H9 (cell line): ENCODE data around the gene CD164L2. TPM values are rescaled to one million over a fixed set of nuclear protein-coding genes. Genes with fewer than 3 reads are reported as not detected.

Experiments
- DNase-seq: peaks from one replicate; pipeline ENCODE4 v3.0.0-alpha.2; 2017
- H2AFZ ChIP-seq: one replicate; pipeline ENCODE4 v1.6.1; 2013; ENCODE audit warnings: mild to moderate bottlenecking, low read length, control low read depth, moderate library complexity
- H2AK5ac ChIP-seq: 2 replicates; pipeline ENCODE4 v1.6.1; 2013; ENCODE audit warnings: low read length, control low read depth, mixed read lengths; ENCODE audit not compliant: insufficient read length
- H2BK120ac ChIP-seq: one replicate; pipeline ENCODE4 v1.6.1; 2013; ENCODE audit warnings: low read depth, mild to moderate bottlenecking, low read length, control low read depth, inconsistent platforms; ENCODE audit not compliant: poor library complexity, severe bottlenecking
- H2BK12ac ChIP-seq: 2 replicates; pipeline ENCODE4 v1.6.1; 2013; ENCODE audit warnings: low read length, control low read depth, mixed read lengths, low read depth; ENCODE audit not compliant: insufficient read length
- H2BK15ac ChIP-seq: 2 replicates; pipeline ENCODE4 v1.6.1; 2013; ENCODE audit warnings: low read depth, low read length, control low read depth
- H2BK20ac ChIP-seq: one replicate; pipeline ENCODE4 v1.6.1; 2013; ENCODE audit warnings: low read depth, mild to moderate bottlenecking, low read length, control low read depth, inconsistent platforms; ENCODE audit not compliant: poor library complexity, severe bottlenecking
- H2BK5ac ChIP-seq: 2 replicates; pipeline ENCODE4 v1.6.1; 2013; ENCODE audit warnings: low read length, control low read depth, mixed read lengths; ENCODE audit not compliant: insufficient read length
- H3K14ac ChIP-seq: 2 replicates; pipeline ENCODE4 v1.6.1; 2013; ENCODE audit warnings: low read length, control low read depth; ENCODE audit not compliant: insufficient read depth
- H3K18ac ChIP-seq: 2 replicates; pipeline ENCODE4 v1.6.1; 2013; ENCODE audit warnings: low read depth, mild to moderate bottlenecking, mixed read lengths, low read length, control low read depth; ENCODE audit not compliant: insufficient read length
- H3K23ac ChIP-seq: 2 replicates; pipeline ENCODE4 v1.6.1; 2013; ENCODE audit warnings: low read length, control low read depth, mixed read lengths, low read depth; ENCODE audit not compliant: insufficient read length
- H3K23me2 ChIP-seq: 2 replicates; pipeline ENCODE4 v1.6.1; 2013; ENCODE audit warnings: low read depth, mild to moderate bottlenecking, mixed read lengths, low read length, control low read depth; ENCODE audit not compliant: insufficient read length, poor library complexity, severe bottlenecking
- H3K27ac ChIP-seq: 2 replicates; pipeline ENCODE4 v1.5.1; 2013; ENCODE audit warnings: low read length, control low read depth, mixed read lengths, low read depth; ENCODE audit not compliant: insufficient read length
- H3K27me3 ChIP-seq: 2 replicates; pipeline ENCODE4 v1.6.1; 2013; ENCODE audit warnings: low read length, control low read depth, inconsistent platforms; ENCODE audit not compliant: insufficient read depth
- H3K4ac ChIP-seq: 2 replicates; pipeline ENCODE4 v1.6.1; 2013; ENCODE audit warnings: low read depth, mild to moderate bottlenecking, control low read depth, inconsistent platforms, low read length, moderate library complexity
- H3K4me1 ChIP-seq: 2 replicates; pipeline ENCODE4 v1.6.1; 2013; ENCODE audit warnings: low read length, control low read depth, inconsistent platforms; ENCODE audit not compliant: insufficient read depth
- H3K4me2 ChIP-seq: 2 replicates; pipeline ENCODE4 v1.6.1; 2013; ENCODE audit warnings: low read length, control low read depth, mixed read lengths; ENCODE audit not compliant: insufficient read length, insufficient read depth
- H3K56ac ChIP-seq: 2 replicates; pipeline ENCODE4 v1.6.1; 2013; ENCODE audit warnings: low read depth, mild to moderate bottlenecking, mixed read lengths, low read length, control low read depth; ENCODE audit not compliant: insufficient read length
- H3K79me1 ChIP-seq: 2 replicates; pipeline ENCODE4 v1.6.1; 2013; ENCODE audit warnings: low read depth, mild to moderate bottlenecking, moderate library complexity, low read length, control low read depth, inconsistent platforms; ENCODE audit not compliant: insufficient read depth, poor library complexity, severe bottlenecking
- H3K79me2 ChIP-seq: 2 replicates; pipeline ENCODE4 v1.6.1; 2013; ENCODE audit warnings: low read length, control low read depth, inconsistent platforms; ENCODE audit not compliant: insufficient read depth
- H3K9ac ChIP-seq: 2 replicates; pipeline ENCODE4 v1.6.1; 2013; ENCODE audit warnings: low read length, control low read depth, mixed read lengths; ENCODE audit not compliant: insufficient read length; ENCODE audit errors: extremely low read depth
- H3K9me3 ChIP-seq: one replicate; pipeline ENCODE4 v1.6.1; 2013; ENCODE audit warnings: low read depth, low read length, inconsistent platforms; ENCODE audit not compliant: control insufficient read depth
- H3T11ph ChIP-seq: one replicate; pipeline ENCODE4 v1.6.1; 2013; ENCODE audit warnings: mild to moderate bottlenecking, low read length, control low read depth, inconsistent platforms
- H4K20me1 ChIP-seq: one replicate; pipeline ENCODE4 v1.6.1; 2013; ENCODE audit not compliant: control insufficient read depth, insufficient read length, insufficient read depth
- H4K5ac ChIP-seq: 2 replicates; pipeline ENCODE4 v1.6.1; 2013; ENCODE audit warnings: low read depth, mild to moderate bottlenecking, mixed read lengths, low read length, control low read depth; ENCODE audit not compliant: insufficient read length
- H4K8ac ChIP-seq: replicated peaks from 2 replicates; pipeline ENCODE4 v1.6.1; 2013; ENCODE audit warnings: low read length, control low read depth, mixed read lengths, low read depth; ENCODE audit not compliant: insufficient read length
- H4K91ac ChIP-seq: 2 replicates; pipeline ENCODE4 v1.6.1; 2013; ENCODE audit warnings: low read depth, mild to moderate bottlenecking, moderate library complexity, mixed read lengths, low read length, control low read depth; ENCODE audit not compliant: insufficient read length
- H3K27ac Mint-ChIP-seq, 3 experiments: 2 replicates in 2 of 3; 3 replicates in 1 of 3; pipeline ENCODE4 v1.8.0; 2020 to 2021; ENCODE audit warnings: mixed read lengths in 3 of 3, mild to moderate bottlenecking in 1 of 3, moderate library complexity in 1 of 3
- H3K27me3 Mint-ChIP-seq: 2 replicates; pipeline ENCODE4 v1.8.0; 2021; ENCODE audit warnings: low read depth, mild to moderate bottlenecking, moderate library complexity, mixed read lengths
- H3K36me3 Mint-ChIP-seq, 3 experiments: 2 replicates in 2 of 3; 3 replicates in 1 of 3; pipeline ENCODE4 v1.8.0; 2020 to 2021; ENCODE audit warnings: low read depth in 3 of 3, mixed read lengths in 3 of 3; ENCODE audit not compliant: insufficient read depth in 1 of 3
- H3K4me1 Mint-ChIP-seq, 2 experiments: 2 replicates each; pipeline ENCODE4 v1.8.0; 2020; ENCODE audit warnings: mixed read lengths in 2 of 2
- H3K4me3 Mint-ChIP-seq, 2 experiments: 2 replicates in 1 of 2; 3 replicates in 1 of 2; pipeline ENCODE4 v1.8.0; 2020 to 2021; ENCODE audit warnings: mild to moderate bottlenecking in 2 of 2, mixed read lengths in 2 of 2, moderate library complexity in 1 of 2
- H3K9me3 Mint-ChIP-seq, 2 experiments: 2 replicates in 1 of 2; 3 replicates in 1 of 2; pipeline ENCODE4 v1.8.0; 2020; ENCODE audit warnings: mild to moderate bottlenecking in 2 of 2, mixed read lengths in 2 of 2, moderate library complexity in 1 of 2
- WGBS: extraction: QIAGEN DNeasy Blood & Tissue Kit; methylation state at CpG from one replicate; pipeline ENCODE4 v1.1.7; 2013; ENCODE audit warnings: missing lambda C conversion rate, low lambda C conversion rate, mixed read lengths; ENCODE audit not compliant: insufficient read length; ENCODE audit errors: extremely low coverage; 5-methylcytosine and 5-hydroxymethylcytosine counted together
- total RNA-seq: library from RNA; stranded (reverse); gene quantifications from 2 replicates; pipeline ENCODE4 v1.2.1, GENCODE V29; 2021
- TF ChIP-seq, protein P1 (sequence below): fragments of 200-600 bp; sonication (generic); conservative IDR thresholded peaks from 3 replicates; pipeline ENCODE4 v1.8.0; 2021; ENCODE audit warnings: antibody characterized with exemption, mild to moderate bottlenecking

The CD164L2 gene
- total RNA-seq, 1 experiment from 2014 or later = 1.2 TPM

DNA sequence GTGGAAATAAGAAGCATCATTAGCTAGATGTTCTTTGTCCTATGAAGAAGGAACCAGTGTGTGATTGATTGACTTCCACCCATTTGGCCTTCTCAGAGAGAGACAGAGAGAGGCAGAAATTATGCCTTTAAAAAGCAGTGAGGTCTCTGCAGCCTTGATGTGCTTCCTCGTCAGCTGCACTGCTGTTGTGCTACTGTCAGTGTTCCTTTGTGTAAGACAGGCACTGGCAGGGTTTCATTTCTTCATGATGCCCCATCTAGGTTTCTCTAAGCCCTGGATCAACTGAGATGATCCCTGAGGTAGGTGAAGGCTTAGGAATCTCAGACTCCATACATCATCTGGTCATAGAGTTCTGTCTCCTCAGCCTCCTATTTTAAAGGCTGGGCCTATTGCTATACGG, 44.2 kb upstream of the CD164L2 start:
- no peak overlapping the region for H3K27ac ChIP-seq

More for the DNA sequence above, 44.2 kb upstream of the CD164L2 start:
- no peak for DNase-seq
- Mint-ChIP-seq H3K36me3 (peaks cover 12 to 19% (median 18%) of the 10 kb centered on the region in 3 experiments; a peak in 6 of 7 replicates), H3K4me1 (peaks cover 45 to 46% of the 10 kb centered on the region in 2 experiments), H3K27me3 (no peaks in the 10 kb centered on the region), H3K27ac (peak overlapping the region in 1 of 3 experiments; percentile 96; a peak in 2 of 7 replicates), H3K9me3 (no peaks in the 10 kb centered on the region), H3K4me3 (no peak overlapping the region)
- no peak overlapping the region for H3K4me2 ChIP-seq
- no peaks in the 10 kb centered on the region for H3K27me3 ChIP-seq
- no peaks in the 10 kb centered on the region for H4K20me1 ChIP-seq
- H2BK5ac ChIP-seq = no peak overlapping the region
- no peak overlapping the region for H3K18ac ChIP-seq
- H4K8ac ChIP-seq = no peak overlapping the region
- H2BK15ac ChIP-seq = no peak overlapping the region
- no peak overlapping the region for H2BK20ac ChIP-seq
- H2AK5ac ChIP-seq = no peak overlapping the region
- no peak overlapping the region for H3K23ac ChIP-seq
- TF ChIP-seq, protein P1, sequence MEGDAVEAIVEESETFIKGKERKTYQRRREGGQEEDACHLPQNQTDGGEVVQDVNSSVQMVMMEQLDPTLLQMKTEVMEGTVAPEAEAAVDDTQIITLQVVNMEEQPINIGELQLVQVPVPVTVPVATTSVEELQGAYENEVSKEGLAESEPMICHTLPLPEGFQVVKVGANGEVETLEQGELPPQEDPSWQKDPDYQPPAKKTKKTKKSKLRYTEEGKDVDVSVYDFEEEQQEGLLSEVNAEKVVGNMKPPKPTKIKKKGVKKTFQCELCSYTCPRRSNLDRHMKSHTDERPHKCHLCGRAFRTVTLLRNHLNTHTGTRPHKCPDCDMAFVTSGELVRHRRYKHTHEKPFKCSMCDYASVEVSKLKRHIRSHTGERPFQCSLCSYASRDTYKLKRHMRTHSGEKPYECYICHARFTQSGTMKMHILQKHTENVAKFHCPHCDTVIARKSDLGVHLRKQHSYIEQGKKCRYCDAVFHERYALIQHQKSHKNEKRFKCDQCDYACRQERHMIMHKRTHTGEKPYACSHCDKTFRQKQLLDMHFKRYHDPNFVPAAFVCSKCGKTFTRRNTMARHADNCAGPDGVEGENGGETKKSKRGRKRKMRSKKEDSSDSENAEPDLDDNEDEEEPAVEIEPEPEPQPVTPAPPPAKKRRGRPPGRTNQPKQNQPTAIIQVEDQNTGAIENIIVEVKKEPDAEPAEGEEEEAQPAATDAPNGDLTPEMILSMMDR = no peak
- WGBS = no CpG with 5 or more reads among the region's 2 CpGs
- no peaks in the 10 kb centered on the region for H3K79me1 ChIP-seq
- no peak overlapping the region for H3K14ac ChIP-seq
- H2BK120ac ChIP-seq = no peak overlapping the region
- H3K79me2 ChIP-seq = peaks cover 1% of the 10 kb centered on the region; the same call in 1 of the 2 replicates
- no peak overlapping the region for H3T11ph ChIP-seq
- no peak overlapping the region for H2AFZ ChIP-seq
- H3K9ac ChIP-seq = no peak overlapping the region
- H2BK12ac ChIP-seq = no peak overlapping the region
- H3K56ac ChIP-seq = no peak overlapping the region
- no peaks in the 10 kb centered on the region for H3K23me2 ChIP-seq
- H4K5ac ChIP-seq = no peak overlapping the region
- H4K91ac ChIP-seq = no peak overlapping the region
- no peak overlapping the region for H3K4ac ChIP-seq
- no peaks in the 10 kb centered on the region for H3K9me3 ChIP-seq
- H3K4me1 ChIP-seq = peaks cover 15% of the 10 kb centered on the region; the same call in 1 of the 2 replicates
